PFSK-1 (cell line): ENCODE results near the gene IL10RA.

Experiments
- POLR2AphosphoS5 ChIP-seq: IDR thresholded peaks from 2 replicates; pipeline ENCODE4 v1.6.1; 2012; ENCODE audit warnings: low read depth, mild to moderate bottlenecking, control low read depth, low read length, moderate library complexity
- TAF1 ChIP-seq: IDR thresholded peaks from 2 replicates; pipeline ENCODE4 v1.6.1; 2012; ENCODE audit warnings: low read length, control low read depth, borderline replicate concordance; ENCODE audit not compliant: insufficient read depth

DNA sequence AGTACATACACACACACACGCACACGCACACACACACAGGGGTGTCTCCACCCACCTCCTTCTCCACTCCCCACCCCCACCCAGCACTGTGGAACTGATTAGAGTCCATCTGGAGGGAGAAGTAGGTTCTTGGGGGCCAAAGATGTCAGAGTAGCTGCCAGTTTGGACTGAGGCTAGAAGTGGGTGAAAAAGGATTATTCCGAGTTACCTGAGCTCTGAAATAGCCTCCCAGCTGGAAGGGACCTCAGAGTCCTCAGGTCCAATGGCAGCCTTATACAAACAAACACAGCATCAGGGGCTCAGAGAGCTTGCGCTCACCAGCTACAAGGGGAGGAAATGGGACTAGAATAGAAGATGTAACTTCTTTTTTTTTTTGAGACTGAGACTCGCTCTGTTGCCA is 20.8 kb downstream of the IL10RA start:
- no peak for TF ChIP-seq TAF1
- TF ChIP-seq POLR2AphosphoS5, result no peak
